H1 (cell line): Measurements from ENCODE around the gene LYRM4. TPM values are rescaled to one million over a fixed set of nuclear protein-coding genes. Genes with fewer than 3 reads are reported as not detected.

Source experiments
- ATF2 ChIP-seq: IDR thresholded peaks from 2 replicates; pipeline ENCODE4 v1.6.1; 2012; ENCODE audit warnings: low read length, inconsistent platforms
- CHD7 ChIP-seq: fragments of 300-600 bp; sonication (generic); IDR thresholded peaks from 2 replicates; pipeline ENCODE4 v1.7.1; 2012; ENCODE audit warnings: low read length, moderate library complexity, mild to moderate bottlenecking, inconsistent platforms; ENCODE audit not compliant: insufficient replicate concordance
- TCF12 ChIP-seq: IDR thresholded peaks from 2 replicates; pipeline ENCODE4 v1.6.1; 2011; ENCODE audit warnings: low read depth, mild to moderate bottlenecking, low read length
- USF2 ChIP-seq: IDR thresholded peaks from 2 replicates; pipeline ENCODE4 v1.6.1; 2011; ENCODE audit warnings: low read length, improper control_type of control experiment
- polyA plus RNA-seq, 7 experiments: library from polyadenylated mRNA; depleted of rRNA in 3 of 7; stranded (reverse) in 5 of 7; unstranded in 2 of 7; fragments of >200 nt in 5 of 7; fragments of 200-250 nt in 2 of 7; gene quantifications; 1 replicate in 5 of 7; 2 replicates in 1 of 7; 4 replicates in 1 of 7; pipeline versions ENCODE4 v1.2.1 to v1.2.3, GENCODE V29; 2011 to 2013; ENCODE audit warnings: missing spikeins in 2 of 7, mixed read lengths in 2 of 7
- total RNA-seq: library from RNA; stranded (reverse); fragmentation: NEBNext Ultra II Directional; extraction: Animal tissue kit (Norgen Biotek cat#: 25700); gene quantifications from 2 replicates; pipeline ENCODE4 v1.2.1, GENCODE V29; 2021

The LYRM4 gene
- total and polyA plus RNA-seq, 2 of the 8 experiments (the other 6 are each of a cell fraction or from before 2014, with no cell fraction given), result 56.6 to 62.8 TPM

- TF ChIP-seq CHD7 (no peak), USF2 (no peak), TCF12 (no peak), ATF2 (no peak)
These were observed 13.5 kb upstream of the LYRM4 start (continued) for GRCh38 chr6:5274231-5274630.
